NCI-H2081 (cell line): Measurements from ENCODE around the gene PAIP2.
"Not testable (repeated sequence)": the region's sequence is repeated elsewhere in the genome, so short reads cannot be mapped to it uniquely, and the experiment has no call there.

Experiments
- DNase-seq, 2 experiments: peaks; one replicate each; lab custom pipeline; 2025; lab: John Stamatoyannopoulos, UW

PAIP2 gene, protein sequence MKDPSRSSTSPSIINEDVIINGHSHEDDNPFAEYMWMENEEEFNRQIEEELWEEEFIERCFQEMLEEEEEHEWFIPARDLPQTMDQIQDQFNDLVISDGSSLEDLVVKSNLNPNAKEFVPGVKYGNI

DNA sequence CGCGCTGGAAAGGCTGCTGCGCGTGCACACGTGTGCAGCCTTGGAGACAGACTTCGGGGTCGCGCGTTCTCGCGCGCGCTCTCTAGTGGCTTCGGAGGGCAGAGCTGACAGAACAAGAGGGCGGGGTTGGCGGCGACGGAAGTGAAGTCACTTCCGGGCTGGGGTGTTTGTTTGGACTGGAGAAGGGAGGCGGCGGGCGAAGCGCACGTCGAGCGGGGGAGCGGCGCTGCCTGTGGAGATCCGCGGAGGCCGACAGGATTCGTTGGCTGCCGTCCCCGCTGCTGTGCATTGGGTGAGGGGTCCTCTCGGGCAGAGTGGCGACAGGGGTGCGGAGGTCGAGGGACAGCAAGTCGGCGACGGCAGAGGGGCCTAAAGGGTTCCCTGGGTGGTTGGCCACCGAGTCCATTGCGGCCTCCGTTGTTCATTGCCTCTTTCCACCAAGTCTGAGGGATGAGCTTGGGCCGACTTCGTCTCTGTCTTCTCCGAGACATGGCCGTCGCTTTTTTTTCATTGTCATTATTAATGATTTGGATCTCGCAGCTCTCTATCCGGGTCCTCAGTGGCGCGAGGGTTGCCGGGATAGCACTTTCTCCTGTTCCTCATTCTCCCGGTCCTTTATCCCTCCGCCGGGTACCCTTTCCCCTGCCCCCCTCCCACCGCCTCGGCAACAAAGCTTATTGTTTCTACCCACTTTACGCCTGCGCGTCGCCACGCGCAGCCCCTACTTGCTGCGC is at the start of gene PAIP2:
TSS of gene PAIP2 (plus strand) at position 166 of the 734 bp plus-strand sequence. CDS start 21,931 bp downstream, outside the sequence.
- DNase-seq: peak; percentile 94 to 95

DNA sequence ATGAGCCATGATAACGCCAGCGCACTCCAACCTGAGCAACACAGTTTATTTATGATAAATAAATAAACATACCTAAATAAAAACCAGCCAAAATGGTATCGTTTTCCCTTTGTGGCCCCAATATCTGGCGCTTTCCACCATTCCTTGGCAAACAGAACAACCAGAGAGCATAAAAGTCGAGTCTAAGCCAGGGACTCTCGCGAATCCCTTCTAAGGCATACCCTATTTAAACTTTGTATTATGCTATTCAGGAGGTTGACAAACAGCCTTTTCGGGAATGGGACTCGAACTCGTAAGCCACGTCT is 48.5 kb upstream of the PAIP2 start:
- no peak for DNase-seq

DNA sequence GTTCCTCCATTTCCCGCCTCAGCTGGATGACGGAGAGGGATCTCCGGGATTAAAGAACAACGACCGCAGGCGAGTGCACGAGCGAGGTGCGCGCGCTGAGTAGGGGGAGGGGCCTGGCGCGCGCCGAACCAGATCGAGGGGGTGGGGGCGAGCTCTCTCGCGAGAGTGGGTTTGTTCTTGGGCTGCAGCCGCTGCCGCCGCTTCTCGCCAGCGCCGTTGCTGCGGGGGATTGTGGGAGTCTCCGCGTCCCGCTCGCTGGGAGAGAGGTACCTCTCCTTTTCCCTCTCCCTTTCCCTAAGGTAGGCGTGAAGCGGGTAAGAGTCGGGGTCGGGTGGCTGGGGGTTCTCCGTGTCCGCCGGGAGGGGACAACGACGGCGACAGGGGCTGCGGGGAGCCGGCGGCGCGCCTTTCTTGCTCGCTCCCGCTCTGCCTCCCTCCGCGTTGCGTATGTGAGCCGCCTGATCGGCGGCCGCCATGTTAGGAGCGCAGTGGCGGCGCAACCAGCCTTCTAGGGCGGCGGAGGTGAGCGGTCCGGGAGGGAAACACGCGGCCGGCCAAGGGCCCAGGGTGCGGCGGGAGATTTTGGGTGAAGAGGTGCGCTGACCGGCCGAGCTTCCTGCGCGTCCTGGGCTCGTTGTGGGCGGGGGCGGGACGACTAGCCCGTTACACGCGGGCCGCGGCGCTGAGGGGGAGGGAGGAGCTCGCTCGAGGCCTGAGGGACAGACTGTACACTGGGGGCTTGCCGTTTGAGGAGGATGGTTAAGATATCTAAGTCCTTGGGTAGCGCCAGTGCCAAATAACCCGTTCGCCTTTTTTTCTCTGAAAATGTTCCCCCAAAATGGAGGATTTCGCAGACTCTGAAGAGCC is 47.9 kb upstream of the PAIP2 start, which contains the start of gene MATR3:
TSS of gene MATR3 (plus strand) at position 234 of the 867 bp plus-strand sequence. CDS start 13,676 bp downstream, outside the sequence.
- peak; percentile 91 to 93 for DNase-seq

DNA sequence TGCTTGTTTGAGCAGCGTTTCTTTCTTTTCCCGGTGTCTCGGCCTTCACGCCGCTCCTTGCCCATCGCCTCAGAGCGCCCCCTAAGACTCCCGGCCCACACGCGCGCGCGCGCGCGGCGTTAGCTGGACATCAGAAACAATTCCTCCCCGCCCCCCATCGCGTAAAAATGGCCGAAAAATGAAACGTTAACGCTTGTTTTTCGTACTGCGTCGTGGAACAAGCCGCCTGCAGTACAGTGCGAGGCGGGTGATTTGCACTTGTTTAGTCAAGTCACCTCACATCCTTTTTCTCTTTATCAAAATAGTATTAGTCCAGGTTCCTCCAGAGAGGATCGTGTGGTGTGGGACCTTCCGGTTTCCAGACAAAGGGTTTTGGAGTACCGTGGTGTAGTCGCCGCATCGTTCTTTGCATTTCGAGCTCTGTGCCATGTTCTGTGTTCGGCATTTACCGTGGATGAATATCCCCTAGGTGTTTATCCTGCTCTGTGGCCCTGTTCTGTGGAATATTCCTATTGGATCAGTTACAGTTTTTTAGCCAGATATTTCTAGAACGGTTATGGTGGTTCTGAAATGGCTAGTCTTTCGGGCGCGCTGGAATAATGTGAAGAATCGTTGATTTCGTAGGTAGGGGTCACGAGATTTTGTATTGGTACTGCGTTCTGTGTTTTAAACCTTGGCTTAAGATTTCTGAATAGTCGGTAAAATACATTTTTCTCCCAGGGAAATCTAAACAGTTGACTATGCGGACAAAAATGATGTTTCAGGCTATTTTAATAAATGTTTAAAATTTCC is 47.1 kb upstream of the PAIP2 start:
- peak; percentile 41 to 64 for DNase-seq

DNA sequence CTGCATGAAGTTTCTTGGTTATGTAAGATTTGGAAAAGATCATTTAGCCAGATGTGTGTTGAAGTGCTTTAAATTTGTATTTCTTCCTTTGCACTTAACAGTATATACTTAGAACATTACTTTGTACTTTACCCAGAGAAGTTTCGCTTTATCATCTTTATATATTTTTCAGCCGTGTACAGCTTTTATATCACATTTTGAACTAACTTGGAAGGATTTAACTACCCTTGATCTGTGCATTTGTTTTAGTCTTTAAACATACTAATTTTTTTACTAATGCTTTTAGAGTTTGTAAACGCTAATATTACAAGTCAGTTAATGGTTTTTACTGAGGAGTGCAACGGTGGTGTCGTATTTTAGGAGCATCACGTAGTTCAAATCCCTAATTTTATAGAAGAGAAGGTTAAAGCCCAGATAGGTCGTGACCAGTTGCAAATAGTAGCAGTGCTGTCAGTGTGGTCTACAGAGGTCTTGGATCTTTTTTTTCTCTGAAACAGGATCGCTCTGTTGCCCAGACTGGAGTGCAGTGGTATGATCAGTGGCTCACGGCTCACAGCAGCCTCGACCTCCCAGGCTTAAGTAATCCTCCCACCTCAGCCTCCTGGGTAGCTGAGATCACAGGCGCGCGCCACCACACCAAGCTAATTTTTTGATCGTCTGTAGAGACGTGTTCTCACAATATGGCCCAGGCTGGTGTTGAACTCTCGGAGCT is 46.2 kb upstream of the PAIP2 start:
- no peak for DNase-seq

DNA sequence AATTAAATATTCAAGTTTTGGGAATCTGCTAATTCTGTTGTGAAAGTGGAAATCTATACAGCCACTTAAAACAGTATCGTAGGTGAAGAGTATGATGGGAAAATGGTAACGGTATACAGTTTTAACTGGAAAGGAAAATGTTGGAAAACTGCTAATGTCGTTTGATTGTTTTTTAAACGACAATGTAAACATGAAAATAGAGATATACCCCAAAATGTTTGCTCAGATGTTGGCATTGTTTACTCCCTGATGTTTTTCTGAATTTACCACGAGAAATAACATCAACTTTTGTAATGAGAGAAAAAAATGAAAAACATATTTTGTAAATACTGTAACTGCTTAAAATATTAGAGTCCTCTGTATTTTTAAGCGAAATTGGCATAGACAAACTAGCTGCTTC is 45.5 kb upstream of the PAIP2 start:
- no peak for DNase-seq

DNA sequence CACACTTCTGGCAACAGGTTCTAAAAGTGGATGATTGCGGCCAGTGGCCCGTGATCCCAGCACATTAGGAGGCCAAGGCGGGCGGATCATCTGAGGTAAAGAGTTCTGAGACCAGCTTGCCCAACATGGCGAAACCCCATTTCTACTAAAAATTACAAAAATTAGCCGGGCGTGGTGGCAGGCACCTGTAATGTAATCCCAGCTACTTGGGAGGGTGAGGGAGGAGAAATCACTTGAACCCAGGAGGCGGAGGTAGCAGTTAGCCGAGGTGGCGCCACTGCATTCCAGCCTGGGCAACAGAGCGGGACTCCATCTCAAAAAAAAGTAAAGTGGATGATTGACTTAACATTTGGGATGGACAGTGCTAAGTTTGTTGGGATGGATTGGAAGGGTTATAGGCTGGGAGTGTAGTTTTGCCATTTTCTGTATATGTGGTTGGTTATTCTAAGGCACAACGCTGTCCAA is 44.8 kb upstream of the PAIP2 start:
- no peak for DNase-seq

DNA sequence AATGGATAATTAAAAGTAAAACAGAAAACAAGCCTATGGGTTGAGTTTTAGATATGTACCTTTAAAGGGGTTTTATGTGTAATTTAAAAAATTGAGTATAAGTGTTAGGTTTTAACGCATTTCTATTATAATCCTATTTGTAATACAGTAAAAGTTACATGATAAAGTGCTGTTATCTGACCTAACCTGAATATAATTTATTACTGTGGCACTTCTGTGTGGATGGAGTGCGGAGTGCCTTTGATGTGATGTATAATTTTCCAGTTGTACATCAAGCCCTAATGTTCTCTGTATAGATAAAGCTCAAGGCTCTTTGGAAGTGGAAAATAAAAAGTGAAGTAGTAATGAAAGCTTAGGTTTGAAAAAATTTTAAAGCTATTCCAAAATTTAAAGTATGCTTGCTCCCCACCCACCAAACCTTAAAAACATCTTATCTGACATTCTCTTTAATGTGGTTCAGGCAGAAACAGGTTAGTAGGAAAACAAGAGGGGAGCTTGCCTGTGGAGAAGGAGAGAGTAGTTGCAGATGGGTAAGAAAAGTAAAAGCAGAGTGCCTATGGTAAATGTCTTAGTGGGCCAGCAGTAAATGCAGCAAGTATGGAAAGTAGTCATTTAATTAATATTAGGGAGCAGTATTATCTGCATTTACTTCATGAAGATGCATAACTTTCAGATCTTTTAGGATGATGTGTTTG is 44.1 kb upstream of the PAIP2 start:
- no peak for DNase-seq

DNA sequence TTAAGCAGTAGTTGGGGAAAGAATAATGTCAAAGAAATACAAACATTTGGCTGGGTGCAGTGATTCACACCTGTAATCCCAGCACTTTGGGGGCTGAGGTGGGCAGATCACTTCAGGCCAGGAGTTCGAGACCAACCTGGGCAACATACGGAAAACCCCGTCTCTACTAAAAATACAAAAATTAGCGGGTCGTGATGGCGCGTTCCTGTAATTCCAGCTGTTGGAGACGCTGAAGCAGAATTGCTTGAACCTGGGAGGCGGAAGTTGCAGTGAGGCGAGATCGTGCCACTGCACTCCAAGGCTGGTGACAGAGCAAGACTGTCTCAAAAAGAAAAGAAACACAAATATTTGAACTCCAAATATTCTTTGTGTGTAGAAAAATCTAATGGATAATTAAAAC is 43.4 kb upstream of the PAIP2 start:
- no peak for DNase-seq

DNA sequence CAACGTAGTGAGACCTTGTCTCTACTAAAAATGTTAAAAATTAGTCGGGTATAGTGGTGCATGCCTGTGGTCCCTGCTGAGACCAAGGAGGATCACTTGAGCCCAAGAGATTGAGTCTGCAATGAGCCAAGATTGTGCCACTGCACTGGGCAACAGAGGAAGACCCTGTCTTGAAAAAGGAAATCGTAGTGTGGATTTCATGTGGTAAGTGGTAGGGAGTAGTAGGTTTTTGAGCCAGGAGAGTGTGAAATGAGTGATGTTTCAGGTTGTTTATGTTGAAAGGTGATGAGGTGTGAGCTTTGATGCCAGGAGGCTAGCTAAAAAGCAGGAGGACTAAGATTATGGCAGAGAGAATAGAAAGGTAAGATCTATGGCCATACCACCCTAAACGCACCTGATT is 42.2 kb upstream of the PAIP2 start:
- no peak for DNase-seq

DNA sequence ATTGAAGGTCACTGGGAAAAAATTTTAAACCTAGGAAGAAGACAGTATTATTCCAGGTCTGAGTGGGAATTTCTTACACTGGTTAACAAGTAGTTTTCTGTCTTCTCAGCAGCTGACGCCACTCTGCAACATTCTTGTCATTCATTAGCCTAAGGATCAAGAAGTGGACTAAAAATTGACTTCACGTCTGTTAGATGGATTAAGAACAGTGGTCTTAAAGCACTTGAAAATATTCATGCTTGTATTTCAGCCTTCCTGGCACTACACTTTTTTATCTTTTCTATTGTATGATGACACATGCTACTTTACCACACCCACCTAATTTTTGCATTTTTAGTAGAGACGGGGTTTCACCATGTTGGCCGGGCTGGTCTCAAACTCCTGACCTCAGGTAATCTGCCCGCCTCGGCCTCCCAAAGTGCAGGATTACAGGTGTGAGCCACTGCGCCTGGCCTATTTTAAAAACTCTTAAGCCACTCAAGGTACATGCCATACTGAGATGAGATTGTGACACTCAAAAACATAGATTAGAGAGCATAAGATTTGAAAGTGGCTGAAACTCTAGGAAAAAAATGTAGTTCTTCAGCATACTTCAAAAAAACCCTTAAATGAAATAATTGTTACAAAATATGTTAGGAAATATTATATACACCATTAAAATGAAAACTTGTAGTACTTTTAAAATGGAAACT is 39.7 kb upstream of the PAIP2 start:
- DNase-seq: no peak

DNA sequence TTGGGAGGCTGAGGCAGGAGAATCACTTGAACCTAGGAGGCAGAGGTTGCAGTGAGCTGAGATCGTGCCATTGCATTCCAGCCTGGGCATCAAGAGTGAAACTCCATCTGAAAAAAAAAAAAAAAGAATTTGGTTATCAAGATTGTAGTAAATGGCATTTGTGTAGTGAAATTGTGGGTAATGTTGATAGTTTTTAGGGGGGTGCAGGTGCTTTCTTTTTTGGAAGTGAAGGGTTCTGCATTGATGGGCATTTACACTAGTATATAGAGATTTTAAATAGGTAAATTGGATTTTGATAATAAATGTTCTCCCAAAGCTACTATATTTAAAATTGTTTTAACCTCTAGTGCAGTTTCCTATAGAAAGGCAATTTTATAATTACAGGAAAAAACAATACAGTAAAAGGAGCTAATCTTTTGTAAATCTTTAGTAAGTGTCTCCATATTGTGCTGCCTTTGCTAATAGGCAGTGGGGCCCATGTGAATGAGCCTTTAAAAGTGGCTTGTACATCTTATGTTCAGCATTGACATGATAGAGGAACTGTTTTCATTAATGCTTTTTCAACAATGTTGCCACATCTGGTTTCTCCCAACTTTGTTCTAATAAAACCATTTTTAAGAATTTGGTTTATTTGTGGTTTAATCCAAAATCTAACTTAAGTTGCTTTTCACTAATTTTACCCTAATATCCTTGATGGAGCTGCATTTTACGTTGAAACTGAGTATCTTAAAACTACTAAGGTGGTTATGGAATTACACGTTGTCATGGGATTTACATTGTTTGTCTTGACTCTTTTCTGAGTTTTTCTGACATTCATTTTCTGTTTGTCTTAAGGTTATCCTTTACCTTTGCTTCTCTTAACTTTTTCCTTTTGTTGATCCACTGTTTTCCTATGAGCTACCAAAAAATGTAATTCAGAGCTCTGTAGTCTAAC is 37.0 kb upstream of the PAIP2 start:
- DNase-seq: no peak

DNA sequence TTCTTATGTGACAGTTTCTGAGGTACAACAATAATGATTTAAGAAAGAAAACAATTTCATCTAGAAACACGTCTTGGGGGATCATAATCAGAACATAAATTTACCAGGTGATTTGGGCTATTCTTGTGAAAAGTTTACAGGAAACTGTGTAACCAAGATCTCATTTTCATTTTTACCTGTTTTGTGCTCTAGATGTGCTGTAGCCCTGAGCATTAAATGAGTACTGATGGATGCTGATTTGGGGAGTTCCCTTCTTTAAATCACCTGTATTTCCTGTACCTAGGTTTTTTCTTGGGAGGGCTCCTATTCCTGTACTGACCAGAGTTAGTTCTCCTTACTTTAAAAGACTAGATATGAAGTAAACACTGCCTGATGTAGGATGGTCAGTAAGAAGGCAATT is 35.5 kb upstream of the PAIP2 start:
- no peak for DNase-seq

DNA sequence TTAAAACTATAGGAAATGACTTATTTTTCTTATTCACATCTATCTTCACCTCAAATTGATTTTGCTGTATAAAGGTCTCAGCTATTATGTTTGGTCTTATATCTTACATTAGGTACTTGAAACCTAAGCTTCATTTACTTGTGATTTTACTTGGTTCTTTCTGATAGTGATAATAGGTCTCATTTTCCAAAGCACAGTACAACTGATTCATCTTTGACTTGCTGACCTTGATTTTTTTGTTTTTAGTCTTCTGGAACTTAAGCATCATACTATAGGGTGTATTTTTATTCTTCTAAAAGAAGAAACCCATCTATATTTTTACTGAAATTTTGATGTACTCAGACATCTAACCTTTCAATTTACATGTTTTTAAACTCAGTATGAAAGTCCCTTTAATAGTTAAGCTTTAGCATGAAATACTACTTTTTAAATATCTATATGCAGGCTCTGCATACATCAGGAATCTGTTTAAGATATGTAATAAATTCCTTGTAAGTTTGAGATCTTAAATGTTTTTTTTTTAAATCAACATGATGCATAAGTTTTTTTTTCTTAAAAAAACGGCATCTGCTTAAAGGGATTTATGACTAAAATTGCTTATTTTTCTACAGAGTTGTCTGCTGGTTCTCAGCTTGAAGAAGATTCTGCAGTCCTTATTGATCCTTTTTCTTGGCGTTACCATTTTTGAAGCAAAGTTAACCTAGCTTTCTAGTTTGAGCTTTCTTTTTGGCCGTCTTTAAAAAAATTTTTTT is 34.9 kb upstream of the PAIP2 start:
- no peak for DNase-seq

DNA sequence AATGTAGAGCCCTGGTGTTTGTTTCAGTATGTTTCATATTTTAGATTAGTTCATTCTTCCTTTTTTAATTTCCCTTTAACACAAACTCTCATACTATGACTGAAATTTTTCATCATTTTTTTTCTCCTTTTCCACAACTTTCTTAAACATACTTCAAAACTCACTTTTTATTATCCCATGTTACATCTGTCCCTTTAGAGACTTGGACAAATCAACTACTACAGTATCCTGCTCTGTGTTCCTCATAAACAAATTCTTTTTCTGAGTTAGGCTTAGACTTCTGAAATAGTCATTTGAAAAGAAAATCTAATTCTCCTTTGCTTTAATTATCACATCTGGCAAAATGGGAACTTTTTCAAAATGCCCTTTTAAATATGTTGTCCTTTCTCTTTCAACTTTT is 32.9 kb upstream of the PAIP2 start:
- no peak for DNase-seq

DNA sequence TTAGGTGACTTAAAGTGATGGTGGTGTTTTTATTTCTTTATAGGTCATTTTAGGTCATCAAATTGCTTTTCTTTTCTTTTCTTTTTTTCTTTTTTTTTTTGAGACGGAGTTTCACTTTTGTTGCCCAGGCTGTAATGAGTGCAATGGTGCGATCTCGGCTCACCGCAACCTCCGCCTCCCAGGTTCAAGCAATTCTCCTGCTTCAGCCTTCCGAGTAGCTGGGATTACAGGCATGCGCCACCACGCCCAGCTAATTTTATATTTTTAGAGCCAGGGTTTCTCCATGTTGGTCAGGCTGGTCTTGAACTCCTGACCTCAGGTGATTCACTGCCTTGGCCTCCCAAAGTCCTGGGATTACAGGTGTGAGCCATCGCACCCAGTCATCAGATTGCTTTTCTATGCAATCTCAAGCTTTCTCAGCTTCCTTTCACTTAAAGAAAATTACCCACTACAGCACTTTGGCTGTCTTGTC is 30.9 kb upstream of the PAIP2 start:
- not testable (repeated sequence) for DNase-seq

DNA sequence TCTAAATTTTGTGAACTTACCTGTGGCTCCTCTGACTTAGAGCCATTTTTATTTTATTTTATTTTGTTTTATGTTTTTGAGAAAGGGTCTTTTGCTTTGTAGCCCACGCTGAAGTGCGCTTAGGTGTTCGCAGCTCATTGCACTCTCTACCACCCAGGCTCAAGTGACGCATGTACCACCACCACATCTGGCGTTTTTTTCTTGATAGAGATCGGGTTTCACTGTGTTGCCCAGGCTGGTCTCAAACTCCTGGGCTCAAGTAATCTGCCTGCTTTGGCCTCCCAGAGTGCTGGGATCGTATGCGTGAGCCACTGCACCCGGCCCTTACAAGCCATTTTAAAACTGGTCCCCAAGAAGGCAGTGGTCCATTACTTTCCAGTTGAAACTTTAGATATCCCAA is 29.6 kb upstream of the PAIP2 start:
- DNase-seq: no peak

DNA sequence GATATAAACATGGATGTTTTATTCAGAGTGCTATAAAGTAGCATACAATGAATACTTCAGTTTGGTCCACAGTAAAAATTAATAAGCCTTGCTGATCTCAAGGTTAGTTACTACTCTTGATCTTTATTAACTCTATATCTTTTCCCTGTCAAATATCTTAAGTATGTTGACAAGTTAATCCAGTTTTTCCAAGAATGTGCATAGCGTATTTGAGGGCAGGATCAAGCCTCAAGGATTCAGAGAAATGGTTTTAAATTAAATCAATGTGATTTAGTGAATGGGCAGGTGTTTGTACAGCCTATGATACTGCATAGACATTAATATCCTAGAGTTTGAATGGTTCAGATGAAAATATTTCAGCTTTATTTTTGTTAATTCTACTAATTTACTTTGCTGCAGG is 27.4 kb upstream of the PAIP2 start:
- no peak for DNase-seq
